CD14-positive monocyte (primary cell): ENCODE data around the gene CASK. TPM values are rescaled to one million over a fixed set of nuclear protein-coding genes. Genes with fewer than 3 reads are reported as not detected.
"Not testable (repeated sequence)": the region's sequence is repeated elsewhere in the genome, so short reads cannot be mapped to it uniquely, and the experiment has no call there.

Source experiments
- DNase-seq, 3 donors: peaks; one replicate each; pipeline ENCODE4 v3.0.0-alpha.2; 2011 to 2022
- H2AFZ ChIP-seq: 2 replicates; pipeline ENCODE4 v1.6.0; 2012; ENCODE audit warnings: mild to moderate bottlenecking, low read depth, low read length, inconsistent platforms; ENCODE audit not compliant: insufficient read depth, poor library complexity, severe bottlenecking
- H3K27ac ChIP-seq, 2 donors: 1 replicate in 1 of 2; 2 replicates in 1 of 2; pipeline ENCODE4 v1.5.1; 2012 to 2013; ENCODE audit warnings: low read length in 2 of 2, control low read depth in 1 of 2, inconsistent platforms in 1 of 2, low read depth in 1 of 2, mild to moderate bottlenecking in 1 of 2
- H3K27me3 ChIP-seq, 2 donors: one replicate each; pipeline versions ENCODE4 v1.6.0 to v1.6.1; 2011 to 2013; ENCODE audit warnings: low read length in 2 of 2; ENCODE audit not compliant: control insufficient read depth in 2 of 2, insufficient read depth in 2 of 2
- H3K36me3 ChIP-seq, 2 donors: replicated peaks in 1 of 2; 1 replicate in 1 of 2; 2 replicates in 1 of 2; pipeline versions ENCODE4 v1.5.1 to v1.6.1; 2012 to 2013; ENCODE audit warnings: low read length in 2 of 2, control low read depth in 1 of 2, inconsistent platforms in 1 of 2, mild to moderate bottlenecking in 1 of 2; ENCODE audit not compliant: insufficient read depth in 2 of 2, control insufficient read depth in 1 of 2
- H3K4me1 ChIP-seq, 2 donors: 1 replicate in 1 of 2; 2 replicates in 1 of 2; pipeline versions ENCODE4 v1.5.1 to v1.6.1; 2012 to 2013; ENCODE audit warnings: low read length in 2 of 2, control low read depth in 1 of 2, inconsistent platforms in 1 of 2, mild to moderate bottlenecking in 1 of 2, moderate library complexity in 1 of 2; ENCODE audit not compliant: insufficient read depth in 2 of 2, control insufficient read depth in 1 of 2
- H3K4me2 ChIP-seq: replicated peaks from 2 replicates; pipeline ENCODE3; 2012; ENCODE audit warnings: low read length, moderate library complexity, mild to moderate bottlenecking; ENCODE audit not compliant: poor library complexity, severe bottlenecking; ENCODE audit errors: extremely low read depth
- H3K4me3 ChIP-seq, 3 experiments: fragments of 200-600 bp in 1 of 3; sonication (generic) in 1 of 3; replicated peaks in 1 of 3; 1 replicate in 2 of 3; 2 replicates in 1 of 3; pipeline ENCODE4 v1.5.1; 2011 to 2013; ENCODE audit warnings: low read length in 3 of 3, mild to moderate bottlenecking in 3 of 3, control low read depth in 2 of 3, low read depth in 2 of 3, inconsistent platforms in 1 of 3, moderate library complexity in 1 of 3
- H3K79me2 ChIP-seq: 2 replicates; pipeline ENCODE4 v1.6.0; 2012; ENCODE audit warnings: mild to moderate bottlenecking, control low read depth, inconsistent platforms, low read length, moderate library complexity; ENCODE audit not compliant: insufficient read depth
- H3K9ac ChIP-seq: 2 replicates; pipeline ENCODE4 v1.6.0; 2017; ENCODE audit warnings: low read length, mild to moderate bottlenecking; ENCODE audit not compliant: insufficient read depth, poor library complexity, severe bottlenecking
- H3K9me3 ChIP-seq, 2 donors: replicated peaks in 1 of 2; 1 replicate in 1 of 2; 2 replicates in 1 of 2; pipeline versions ENCODE4 v1.5.1 to v1.6.1; 2012 to 2013; ENCODE audit warnings: low read length in 2 of 2, control low read depth in 1 of 2; ENCODE audit not compliant: control insufficient read depth in 1 of 2, insufficient read depth in 1 of 2
- H4K20me1 ChIP-seq: 2 replicates; pipeline ENCODE4 v1.6.0; 2012; ENCODE audit warnings: mild to moderate bottlenecking, low read length, control low read depth, moderate library complexity; ENCODE audit not compliant: insufficient read depth
- H3K27ac Mint-ChIP-seq, 7 donors: one replicate each; pipeline ENCODE4 v1.8.0; 2020; ENCODE audit warnings: mild to moderate bottlenecking in 7 of 7, mixed read lengths in 7 of 7, moderate library complexity in 6 of 7, inconsistent platforms in 2 of 7
- H3K27me3 Mint-ChIP-seq, 3 donors: one replicate each; pipeline ENCODE4 v1.8.0; 2021 to 2022; ENCODE audit warnings: low read depth in 3 of 3, mild to moderate bottlenecking in 3 of 3, mixed read lengths in 3 of 3, moderate library complexity in 3 of 3, inconsistent platforms in 1 of 3
- H3K36me3 Mint-ChIP-seq, 2 donors: one replicate each; pipeline ENCODE4 v1.8.0; 2020; ENCODE audit warnings: mixed read lengths in 2 of 2, inconsistent platforms in 1 of 2, mild to moderate bottlenecking in 1 of 2
- H3K4me1 Mint-ChIP-seq: one replicate; pipeline ENCODE4 v1.8.0; 2020; ENCODE audit warnings: mild to moderate bottlenecking, mixed read lengths
- H3K4me3 Mint-ChIP-seq, 2 donors: one replicate each; pipeline ENCODE4 v1.8.0; 2020; ENCODE audit warnings: mild to moderate bottlenecking in 2 of 2, mixed read lengths in 2 of 2, moderate library complexity in 1 of 2
- H3K9me3 Mint-ChIP-seq, 7 donors: one replicate each; pipeline ENCODE4 v1.8.0; 2020 to 2022; ENCODE audit warnings: mixed read lengths in 7 of 7, mild to moderate bottlenecking in 6 of 7, moderate library complexity in 6 of 7, inconsistent platforms in 2 of 7
- WGBS: methylation state at CpG from one replicate; pipeline ENCODE4 v1.1.5; 2013; ENCODE audit warnings: missing lambda C conversion rate; ENCODE audit not compliant: insufficient coverage; 5-methylcytosine and 5-hydroxymethylcytosine counted together
- intact Hi-C, 2 donors: fragments of 100-400 bp; cut with micrococcal nuclease; formaldehyde crosslinking; loops; one replicate each; pipeline versions ENCODE4 v1.15.0 to v1.15.1; 2023
- polyA plus RNA-seq, 3 donors: library from polyadenylated mRNA; depleted of rRNA in 1 of 3; unstranded in 2 of 3; stranded (reverse) in 1 of 3; fragments of 300-500 nt in 2 of 3; fragments of >200 nt in 1 of 3; fragmentation: Illumina TruSeq in 2 of 3; gene quantifications; 1 replicate in 2 of 3; 2 replicates in 1 of 3; pipeline ENCODE4 v1.2.3, GENCODE V29; 2012 to 2021
- TF ChIP-seq, protein P1 (sequence below): fragments of 200-600 bp; IDR thresholded peaks from one replicate; pipeline ENCODE4 v1.8.0; 2022; ENCODE audit warnings: antibody characterized with exemption, mild to moderate bottlenecking

CASK gene
- polyA plus RNA-seq, 3 donors: 0.48 to 7.4 (median 2.5) TPM

- Mint-ChIP-seq H3K27ac (no peak overlapping the region), H3K36me3 (peaks cover 0 to 10% of the 10 kb centered on the region in 2 donors), H3K4me1 (no peaks in the 10 kb centered on the region), H3K9me3 (no peaks in the 10 kb centered on the region), H3K4me3 (no peak overlapping the region), H3K27me3 (peaks cover 0 to 19% (median 0%) of the 10 kb centered on the region in 3 donors)
- TF ChIP-seq, protein P1, sequence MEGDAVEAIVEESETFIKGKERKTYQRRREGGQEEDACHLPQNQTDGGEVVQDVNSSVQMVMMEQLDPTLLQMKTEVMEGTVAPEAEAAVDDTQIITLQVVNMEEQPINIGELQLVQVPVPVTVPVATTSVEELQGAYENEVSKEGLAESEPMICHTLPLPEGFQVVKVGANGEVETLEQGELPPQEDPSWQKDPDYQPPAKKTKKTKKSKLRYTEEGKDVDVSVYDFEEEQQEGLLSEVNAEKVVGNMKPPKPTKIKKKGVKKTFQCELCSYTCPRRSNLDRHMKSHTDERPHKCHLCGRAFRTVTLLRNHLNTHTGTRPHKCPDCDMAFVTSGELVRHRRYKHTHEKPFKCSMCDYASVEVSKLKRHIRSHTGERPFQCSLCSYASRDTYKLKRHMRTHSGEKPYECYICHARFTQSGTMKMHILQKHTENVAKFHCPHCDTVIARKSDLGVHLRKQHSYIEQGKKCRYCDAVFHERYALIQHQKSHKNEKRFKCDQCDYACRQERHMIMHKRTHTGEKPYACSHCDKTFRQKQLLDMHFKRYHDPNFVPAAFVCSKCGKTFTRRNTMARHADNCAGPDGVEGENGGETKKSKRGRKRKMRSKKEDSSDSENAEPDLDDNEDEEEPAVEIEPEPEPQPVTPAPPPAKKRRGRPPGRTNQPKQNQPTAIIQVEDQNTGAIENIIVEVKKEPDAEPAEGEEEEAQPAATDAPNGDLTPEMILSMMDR: no peak
- intact Hi-C loops: no loop called here
- Histone ChIP-seq H4K20me1 (no peaks in the 10 kb centered on the region), H3K9me3 (no peaks in the 10 kb centered on the region), H2AFZ (no peak overlapping the region), H3K79me2 (no peaks in the 10 kb centered on the region), H3K4me2 (no peak overlapping the region), H3K27ac (no peak overlapping the region), H3K36me3 (peaks cover 0 to 4% of the 10 kb centered on the region in 2 donors), H3K4me1 (no peaks in the 10 kb centered on the region), H3K4me3 (no peak overlapping the region), H3K27me3 (peaks cover 0 to 4% of the 10 kb centered on the region in 2 donors), H3K9ac (no peak overlapping the region)
- DNase-seq: no peak
- 98% methylated on average over 8 of the region's 12 CpGs for WGBS
Measured at GRCh38 chrX:41515376-41515775, 408.0 kb downstream of the CASK start.

DNA sequence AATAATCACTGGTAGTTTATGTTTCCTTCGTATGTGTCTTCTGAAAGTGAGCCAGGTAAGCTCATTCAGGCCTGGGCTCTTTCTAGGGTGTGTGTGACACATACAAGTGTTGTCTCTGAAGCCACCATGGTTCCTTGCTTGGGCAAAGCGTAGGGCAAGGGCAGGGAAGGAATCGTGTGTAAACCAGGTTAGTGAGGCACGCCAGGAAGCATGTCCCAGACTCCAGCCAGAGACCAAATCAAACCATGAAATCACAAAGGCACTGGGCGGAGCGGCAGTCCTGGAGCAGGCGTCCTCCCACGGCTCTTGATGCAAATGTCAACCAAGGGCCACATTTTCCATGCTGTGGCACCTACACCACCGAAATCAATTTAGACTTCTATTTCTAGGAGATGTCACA, 409.2 kb downstream of the CASK start:
- Mint-ChIP-seq H3K27me3 (peaks cover 0 to 18% (median 0%) of the 10 kb centered on the region in 3 donors), H3K27ac (no peak overlapping the region), H3K4me3 (no peak overlapping the region), H3K4me1 (no peaks in the 10 kb centered on the region), H3K9me3 (no peaks in the 10 kb centered on the region), H3K36me3 (peaks cover 0 to 7% of the 10 kb centered on the region in 2 donors)
- TF ChIP-seq, protein P1: no peak
- no peak for DNase-seq
- no peak overlapping the region for H3K27ac ChIP-seq
- H3K36me3 ChIP-seq: no peaks in the 10 kb centered on the region
- H3K27me3 ChIP-seq: peaks cover 0 to 4% of the 10 kb centered on the region in 2 donors
- no peak overlapping the region for H3K4me3 ChIP-seq
- H3K4me2 ChIP-seq: no peak overlapping the region
- H4K20me1 ChIP-seq: no peaks in the 10 kb centered on the region
- H3K9ac ChIP-seq: no peak overlapping the region
- 100% methylated on average over 1 of the region's 9 CpGs for WGBS
- H3K9me3 ChIP-seq: no peaks in the 10 kb centered on the region
- intact Hi-C loops: no loop called here
- H3K4me1 ChIP-seq: no peaks in the 10 kb centered on the region
- no peaks in the 10 kb centered on the region for H3K79me2 ChIP-seq
- H2AFZ ChIP-seq: no peak overlapping the region

DNA sequence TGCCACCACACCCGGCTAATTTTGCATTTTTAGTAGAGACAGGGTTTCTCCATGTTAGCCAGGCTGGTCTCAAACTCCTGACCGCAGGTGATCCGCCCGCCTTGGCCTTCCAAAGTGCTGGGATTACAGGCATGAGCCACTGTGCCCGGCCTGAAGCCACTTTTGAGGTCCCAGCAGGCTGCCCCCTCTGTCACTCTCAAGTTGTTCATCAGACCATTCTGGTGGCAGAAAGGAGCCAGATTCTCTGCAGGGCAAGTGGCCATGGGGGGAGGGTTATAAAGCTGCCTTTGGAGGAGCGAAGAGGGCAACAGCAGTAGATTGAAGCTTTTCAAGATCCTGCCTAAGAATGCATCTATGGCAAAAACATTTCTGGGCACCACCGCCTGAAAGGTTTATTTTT, 410.5 kb downstream of the CASK start:
- H3K36me3 ChIP-seq, H3K27ac ChIP-seq, H3K4me3 Mint-ChIP-seq, intact Hi-C loops, H3K9me3 Mint-ChIP-seq, H2AFZ ChIP-seq, H3K4me2 ChIP-seq, H3K36me3 Mint-ChIP-seq, H3K4me1 Mint-ChIP-seq, H3K4me1 ChIP-seq, DNase-seq, H3K79me2 ChIP-seq, H4K20me1 ChIP-seq, H3K9ac ChIP-seq, H3K27ac Mint-ChIP-seq, H3K4me3 ChIP-seq, H3K9me3 ChIP-seq, H3K27me3 ChIP-seq: not testable (repeated sequence)
- peaks cover 0 to 18% (median 0%) of the 10 kb centered on the region in 3 donors for H3K27me3 Mint-ChIP-seq
- 96% methylated on average over 5 of the region's 7 CpGs for WGBS
